ENCODE results near the gene CACNA1D. TPM values are rescaled to one million over a fixed set of nuclear protein-coding genes. Genes with fewer than 3 reads are reported as not detected.

Gene CACNA1D
- total RNA-seq, 2 donors from 2014 or later, result 0.56 to 1.5 TPM

GRCh38 chr3:53776494-53777101 is 282.2 kb downstream of the CACNA1D start:
- Mint-ChIP-seq H3K4me3 (no peak overlapping the region), H3K27ac (no peak overlapping the region), H3K36me3 (ENCODE audit: low read depth) (no peaks in the 10 kb centered on the region), H3K4me1 (no peaks in the 10 kb centered on the region), H3K9me3 (no peaks in the 10 kb centered on the region), H3K27me3 (peaks cover 2% of the 10 kb centered on the region)
- ATAC-seq (replicated peaks), result no peak

GRCh38 chr3:53777468-53777867 is 283.1 kb downstream of the CACNA1D start:
- Mint-ChIP-seq H3K27me3 (no peaks in the 10 kb centered on the region), H3K36me3 (ENCODE audit: low read depth) (no peaks in the 10 kb centered on the region), H3K4me3 (no peak overlapping the region), H3K27ac (no peak overlapping the region), H3K4me1 (no peaks in the 10 kb centered on the region), H3K9me3 (no peaks in the 10 kb centered on the region)
- ATAC-seq (replicated peaks), result no peak

GRCh38 chr3:53778153-53778552 is 283.7 kb downstream of the CACNA1D start:
- no peak for ATAC-seq (replicated peaks)
- Mint-ChIP-seq H3K27me3 (no peaks in the 10 kb centered on the region), H3K4me3 (no peak overlapping the region), H3K9me3 (no peaks in the 10 kb centered on the region), H3K4me1 (no peaks in the 10 kb centered on the region), H3K36me3 (ENCODE audit: low read depth) (no peaks in the 10 kb centered on the region), H3K27ac (no peak overlapping the region)

GRCh38 chr3:53780171-53780570 is 285.8 kb downstream of the CACNA1D start:
- ATAC-seq (replicated peaks), result no peak
- no peaks in the 10 kb centered on the region for H3K27me3 Mint-ChIP-seq
- H3K9me3 Mint-ChIP-seq, result no peaks in the 10 kb centered on the region
- no peak overlapping the region for H3K4me3 Mint-ChIP-seq
- no peak overlapping the region for H3K27ac Mint-ChIP-seq
- H3K36me3 Mint-ChIP-seq (ENCODE audit: low read depth), result no peaks in the 10 kb centered on the region
- H3K4me1 Mint-ChIP-seq, result no peaks in the 10 kb centered on the region

- no peak for ATAC-seq (replicated peaks)
- Mint-ChIP-seq H3K4me3 (no peak overlapping the region), H3K36me3 (ENCODE audit: low read depth) (no peaks in the 10 kb centered on the region), H3K4me1 (no peaks in the 10 kb centered on the region), H3K27ac (no peak overlapping the region), H3K9me3 (no peaks in the 10 kb centered on the region), H3K27me3 (no peaks in the 10 kb centered on the region)
These were observed 286.4 kb downstream of the CACNA1D start for GRCh38 chr3:53780806-53781205.

- Mint-ChIP-seq H3K4me1 (no peaks in the 10 kb centered on the region), H3K36me3 (ENCODE audit: low read depth) (no peaks in the 10 kb centered on the region), H3K9me3 (no peaks in the 10 kb centered on the region), H3K27me3 (peaks cover 17% of the 10 kb centered on the region), H3K27ac (no peak overlapping the region), H3K4me3 (no peak overlapping the region)
- ATAC-seq (replicated peaks), result no peak
These were observed 292.6 kb downstream of the CACNA1D start for GRCh38 chr3:53787016-53787415.

- Mint-ChIP-seq H3K27ac (no peak overlapping the region), H3K27me3 (peaks cover 17% of the 10 kb centered on the region), H3K4me1 (no peaks in the 10 kb centered on the region), H3K4me3 (no peak overlapping the region), H3K9me3 (no peaks in the 10 kb centered on the region), H3K36me3 (ENCODE audit: low read depth) (no peaks in the 10 kb centered on the region)
- ATAC-seq (replicated peaks), result no peak
These were observed 293.6 kb downstream of the CACNA1D start for GRCh38 chr3:53788038-53788437.

GRCh38 chr3:53789459-53789858 is 295.0 kb downstream of the CACNA1D start:
- H3K36me3 Mint-ChIP-seq (ENCODE audit: low read depth), result no peaks in the 10 kb centered on the region
- H3K9me3 Mint-ChIP-seq, result no peaks in the 10 kb centered on the region

GRCh38 chr3:53790470-53790869 is 296.1 kb downstream of the CACNA1D start:
- Mint-ChIP-seq H3K9me3 (no peaks in the 10 kb centered on the region), H3K27ac (no peak overlapping the region), H3K27me3 (peaks cover 18% of the 10 kb centered on the region), H3K4me3 (no peak overlapping the region), H3K4me1 (no peaks in the 10 kb centered on the region), H3K36me3 (ENCODE audit: low read depth) (no peaks in the 10 kb centered on the region)
- no peak for ATAC-seq (replicated peaks)

More at GRCh38 chr3:53789459-53789858, 295.0 kb downstream of the CACNA1D start:
- H3K4me1 Mint-ChIP-seq, result no peaks in the 10 kb centered on the region
- H3K27me3 Mint-ChIP-seq, result peaks cover 17% of the 10 kb centered on the region
- H3K27ac Mint-ChIP-seq, result no peak overlapping the region
- ATAC-seq (replicated peaks), result no peak
- no peak overlapping the region for H3K4me3 Mint-ChIP-seq

- no peak overlapping the region for H3K4me3 Mint-ChIP-seq
- peaks cover 20% of the 10 kb centered on the region for H3K27me3 Mint-ChIP-seq
- H3K4me1 Mint-ChIP-seq, result no peaks in the 10 kb centered on the region
- H3K27ac Mint-ChIP-seq, result no peak overlapping the region
- no peaks in the 10 kb centered on the region for H3K9me3 Mint-ChIP-seq
- H3K36me3 Mint-ChIP-seq (ENCODE audit: low read depth), result no peaks in the 10 kb centered on the region
- no peak for ATAC-seq (replicated peaks)
These were observed 296.9 kb downstream of the CACNA1D start for GRCh38 chr3:53791317-53791716.

GRCh38 chr3:53792866-53793265 is 298.5 kb downstream of the CACNA1D start:
- no peaks in the 10 kb centered on the region for H3K36me3 Mint-ChIP-seq (ENCODE audit: low read depth)
- no peaks in the 10 kb centered on the region for H3K9me3 Mint-ChIP-seq

GRCh38 chr3:53794597-53794996 is 300.2 kb downstream of the CACNA1D start:
- H3K36me3 Mint-ChIP-seq (ENCODE audit: low read depth), result no peaks in the 10 kb centered on the region
- H3K4me3 Mint-ChIP-seq, result no peak overlapping the region
- no peaks in the 10 kb centered on the region for H3K4me1 Mint-ChIP-seq
- no peak for ATAC-seq (replicated peaks)
- H3K27ac Mint-ChIP-seq, result no peak overlapping the region
- peaks cover 8% of the 10 kb centered on the region for H3K27me3 Mint-ChIP-seq
- H3K9me3 Mint-ChIP-seq, result no peaks in the 10 kb centered on the region

More at GRCh38 chr3:53792866-53793265, 298.5 kb downstream of the CACNA1D start:
- ATAC-seq (replicated peaks), result no peak
- peaks cover 15% of the 10 kb centered on the region for H3K27me3 Mint-ChIP-seq
- H3K27ac Mint-ChIP-seq, result no peak overlapping the region
- H3K4me3 Mint-ChIP-seq, result no peak overlapping the region
- no peaks in the 10 kb centered on the region for H3K4me1 Mint-ChIP-seq

- H3K36me3 Mint-ChIP-seq (ENCODE audit: low read depth), result no peaks in the 10 kb centered on the region
- no peak overlapping the region for H3K4me3 Mint-ChIP-seq
- H3K9me3 Mint-ChIP-seq, result no peaks in the 10 kb centered on the region
- no peaks in the 10 kb centered on the region for H3K4me1 Mint-ChIP-seq
- H3K27me3 Mint-ChIP-seq, result peaks cover 4% of the 10 kb centered on the region
- H3K27ac Mint-ChIP-seq, result no peak overlapping the region
- no peak for ATAC-seq (replicated peaks)
These were observed 300.8 kb downstream of the CACNA1D start for GRCh38 chr3:53795176-53795575.

- H3K4me3 Mint-ChIP-seq, result no peak overlapping the region
- H3K36me3 Mint-ChIP-seq (ENCODE audit: low read depth), result no peaks in the 10 kb centered on the region
- no peak for ATAC-seq (replicated peaks)
- H3K9me3 Mint-ChIP-seq, result no peaks in the 10 kb centered on the region
- no peak overlapping the region for H3K27ac Mint-ChIP-seq
- no peaks in the 10 kb centered on the region for H3K4me1 Mint-ChIP-seq
- peaks cover 4% of the 10 kb centered on the region for H3K27me3 Mint-ChIP-seq
These were observed 301.6 kb downstream of the CACNA1D start for GRCh38 chr3:53795789-53796560.

GRCh38 chr3:53798144-53798543 is 303.7 kb downstream of the CACNA1D start:
- Mint-ChIP-seq H3K4me3 (no peak overlapping the region), H3K36me3 (ENCODE audit: low read depth) (no peaks in the 10 kb centered on the region), H3K9me3 (no peaks in the 10 kb centered on the region), H3K27me3 (peaks cover 4% of the 10 kb centered on the region), H3K27ac (no peak overlapping the region), H3K4me1 (no peaks in the 10 kb centered on the region)
- no peak for ATAC-seq (replicated peaks)

Measured in activated T-helper 17 cell treated with anti-CD3 and anti-CD28 coated beads, Interleukin-2, amount 50 U/mL, for 72 hours (primary cell).